Endothelial cell (in vitro differentiated cells): Measurements from ENCODE around the gene SIRT3. TPM values are rescaled to one million over a fixed set of nuclear protein-coding genes. Genes with fewer than 3 reads are reported as not detected.
"Not testable (repeated sequence)": the region's sequence is repeated elsewhere in the genome, so short reads cannot be mapped to it uniquely, and the experiment has no call there.

Experiments
- DNase-seq: peaks from one replicate; pipeline ENCODE4 v3.0.0; 2021; ENCODE audit warnings: low spot score
- H3K27ac Mint-ChIP-seq: one replicate; pipeline ENCODE4 v1.8.0; 2021; ENCODE audit warnings: mixed read lengths, inconsistent platforms; ENCODE audit not compliant: unreplicated experiment
- H3K27me3 Mint-ChIP-seq: one replicate; pipeline ENCODE4 v1.8.0; 2021; ENCODE audit warnings: mild to moderate bottlenecking, moderate library complexity, mixed read lengths, inconsistent platforms; ENCODE audit not compliant: unreplicated experiment
- H3K36me3 Mint-ChIP-seq: one replicate; pipeline ENCODE4 v1.8.0; 2021; ENCODE audit warnings: mild to moderate bottlenecking, low read depth, mixed read lengths, inconsistent platforms; ENCODE audit not compliant: unreplicated experiment
- H3K4me1 Mint-ChIP-seq: one replicate; pipeline ENCODE4 v1.8.0; 2021; ENCODE audit warnings: mild to moderate bottlenecking, mixed read lengths, inconsistent platforms; ENCODE audit not compliant: unreplicated experiment
- H3K4me3 Mint-ChIP-seq: one replicate; pipeline ENCODE4 v1.8.0; 2021; ENCODE audit warnings: mild to moderate bottlenecking, mixed read lengths, inconsistent platforms; ENCODE audit not compliant: unreplicated experiment
- H3K9me3 Mint-ChIP-seq: one replicate; pipeline ENCODE4 v1.8.0; 2021; ENCODE audit warnings: mixed read lengths, inconsistent platforms; ENCODE audit not compliant: unreplicated experiment
- total RNA-seq: library from RNA; stranded (reverse); fragmentation: NEBNext Ultra II Directional; extraction: Animal tissue kit (Norgen Biotek cat#: 25700); gene quantifications from one replicate; pipeline ENCODE4 v1.2.1, GENCODE V29; 2021; ENCODE audit not compliant: unreplicated experiment
- TF ChIP-seq, protein P1 (sequence below): fragments of 200-600 bp; sonication (generic); IDR thresholded peaks from one replicate; pipeline ENCODE4 v1.5.0; 2021; ENCODE audit warnings: antibody characterized with exemption; ENCODE audit not compliant: unreplicated experiment

The SIRT3 gene
- total RNA-seq, 1 donor from 2014 or later: 23.4 TPM

- Mint-ChIP-seq H3K36me3 (peaks cover 17% of the 10 kb centered on the region), H3K4me3 (no peak overlapping the region), H3K9me3 (no peaks in the 10 kb centered on the region), H3K27me3 (peaks cover 1% of the 10 kb centered on the region), H3K27ac (no peak overlapping the region), H3K4me1 (no peaks in the 10 kb centered on the region)
- TF ChIP-seq, protein P1, sequence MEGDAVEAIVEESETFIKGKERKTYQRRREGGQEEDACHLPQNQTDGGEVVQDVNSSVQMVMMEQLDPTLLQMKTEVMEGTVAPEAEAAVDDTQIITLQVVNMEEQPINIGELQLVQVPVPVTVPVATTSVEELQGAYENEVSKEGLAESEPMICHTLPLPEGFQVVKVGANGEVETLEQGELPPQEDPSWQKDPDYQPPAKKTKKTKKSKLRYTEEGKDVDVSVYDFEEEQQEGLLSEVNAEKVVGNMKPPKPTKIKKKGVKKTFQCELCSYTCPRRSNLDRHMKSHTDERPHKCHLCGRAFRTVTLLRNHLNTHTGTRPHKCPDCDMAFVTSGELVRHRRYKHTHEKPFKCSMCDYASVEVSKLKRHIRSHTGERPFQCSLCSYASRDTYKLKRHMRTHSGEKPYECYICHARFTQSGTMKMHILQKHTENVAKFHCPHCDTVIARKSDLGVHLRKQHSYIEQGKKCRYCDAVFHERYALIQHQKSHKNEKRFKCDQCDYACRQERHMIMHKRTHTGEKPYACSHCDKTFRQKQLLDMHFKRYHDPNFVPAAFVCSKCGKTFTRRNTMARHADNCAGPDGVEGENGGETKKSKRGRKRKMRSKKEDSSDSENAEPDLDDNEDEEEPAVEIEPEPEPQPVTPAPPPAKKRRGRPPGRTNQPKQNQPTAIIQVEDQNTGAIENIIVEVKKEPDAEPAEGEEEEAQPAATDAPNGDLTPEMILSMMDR: no peak
- DNase-seq: no peak
These were observed 12.9 kb downstream of the SIRT3 start for GRCh38 chr11:223026-223789.

- peaks cover 1% of the 10 kb centered on the region for H3K27me3 Mint-ChIP-seq
- no peak for DNase-seq
- H3K36me3 Mint-ChIP-seq: peaks cover 17% of the 10 kb centered on the region
- TF ChIP-seq, protein P1: no peak
- H3K27ac Mint-ChIP-seq: no peak overlapping the region
- H3K4me1 Mint-ChIP-seq: no peaks in the 10 kb centered on the region
- no peaks in the 10 kb centered on the region for H3K9me3 Mint-ChIP-seq
- H3K4me3 Mint-ChIP-seq: peak overlapping the region; percentile 74
These were observed 13.9 kb downstream of the SIRT3 start for GRCh38 chr11:221998-222789.

DNA sequence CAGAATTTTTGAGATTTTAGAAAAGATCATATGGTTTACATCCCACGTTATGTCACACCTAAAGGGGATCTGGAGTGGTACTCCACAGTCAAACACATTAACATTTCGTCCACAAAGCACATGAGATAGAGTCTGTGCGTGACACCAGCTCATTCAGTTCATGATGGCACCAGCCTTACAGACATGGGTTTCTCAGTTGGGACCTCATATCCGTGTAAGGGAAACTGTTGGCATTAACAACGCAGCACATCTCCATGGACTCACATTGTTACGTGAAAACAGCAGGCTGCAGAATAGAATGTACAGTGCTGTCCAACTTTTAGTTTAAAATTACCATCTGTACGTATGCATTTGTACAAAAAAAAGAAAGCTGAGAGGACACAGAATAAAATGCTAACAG, 14.6 kb downstream of the SIRT3 start:
- TF ChIP-seq, protein P1: no peak
- Mint-ChIP-seq H3K9me3 (no peaks in the 10 kb centered on the region), H3K27ac (no peak overlapping the region), H3K4me3 (no peak overlapping the region), H3K36me3 (peaks cover 17% of the 10 kb centered on the region), H3K27me3 (peaks cover 1% of the 10 kb centered on the region), H3K4me1 (no peaks in the 10 kb centered on the region)
- no peak for DNase-seq

DNA sequence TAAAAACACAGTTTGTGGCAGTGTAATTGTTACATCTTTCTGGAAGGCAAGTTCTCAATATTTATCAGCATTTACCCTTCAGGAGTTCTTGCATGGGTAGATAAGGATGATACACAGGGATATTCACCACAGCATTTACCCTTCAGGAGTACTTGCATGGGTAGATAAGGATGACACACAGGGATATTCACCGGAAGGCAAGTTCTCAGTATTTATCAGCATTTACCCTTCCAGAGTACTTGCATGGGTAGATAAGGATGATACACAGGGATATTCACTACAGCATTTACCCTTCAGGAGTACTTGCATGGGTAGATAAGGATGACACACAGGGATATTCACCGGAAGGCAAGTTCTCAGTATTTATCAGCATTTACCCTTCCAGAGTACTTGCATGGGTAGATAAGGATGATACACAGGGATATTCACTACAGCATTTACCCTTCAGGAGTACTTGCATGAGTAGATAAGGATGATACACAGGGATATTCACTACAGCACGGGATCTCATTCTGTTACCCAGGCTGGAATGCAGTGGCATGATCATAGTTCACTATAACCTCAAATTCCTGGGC, 15.4 kb downstream of the SIRT3 start:
- not testable (repeated sequence) for H3K9me3 Mint-ChIP-seq, H3K4me3 Mint-ChIP-seq, H3K4me1 Mint-ChIP-seq, H3K27me3 Mint-ChIP-seq, H3K27ac Mint-ChIP-seq, DNase-seq
- peaks cover 17% of the 10 kb centered on the region for H3K36me3 Mint-ChIP-seq

DNA sequence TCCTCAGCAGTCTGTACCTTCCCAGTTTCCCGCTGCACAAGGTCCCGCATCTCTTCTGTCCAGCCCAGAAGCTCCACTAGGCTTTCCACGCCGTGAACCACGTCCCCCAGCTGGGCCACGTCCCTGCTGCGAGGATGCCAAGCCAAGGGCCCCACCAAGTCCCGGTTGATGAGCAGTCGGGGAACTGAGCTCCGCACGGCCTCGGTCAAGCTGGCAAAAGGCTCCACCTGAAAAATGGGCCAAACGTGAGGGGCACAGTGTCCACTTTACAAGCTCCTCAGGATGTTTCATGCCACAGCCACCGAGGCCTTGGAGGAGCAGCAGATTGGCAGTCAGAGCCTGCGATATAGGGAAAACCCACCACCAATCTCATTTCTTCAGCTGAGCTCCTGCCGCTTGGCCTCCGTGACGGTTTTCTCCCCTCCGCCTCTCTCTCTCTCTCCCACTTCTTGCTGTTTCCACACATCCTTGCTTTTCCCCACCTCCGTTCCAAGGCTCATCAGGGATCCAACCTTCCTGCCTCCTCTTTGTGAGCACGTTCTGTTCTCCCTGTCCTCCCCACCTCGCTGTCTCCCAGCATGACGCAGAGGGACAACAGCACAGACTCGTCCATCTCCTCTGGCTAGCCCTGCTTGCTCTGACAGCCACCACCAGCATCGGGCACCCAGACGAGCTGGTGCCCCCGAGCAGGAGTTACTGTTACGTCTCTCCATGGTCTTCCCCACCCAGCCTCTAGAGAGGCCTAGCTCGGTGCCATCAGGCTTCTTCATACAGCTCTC, 17.1 kb downstream of the SIRT3 start:
- Mint-ChIP-seq H3K27ac (peak overlapping the region; percentile 13), H3K36me3 (peaks cover 22% of the 10 kb centered on the region)
- no peak for DNase-seq

More for the DNA sequence above, 17.1 kb downstream of the SIRT3 start:
- Mint-ChIP-seq H3K9me3 (no peaks in the 10 kb centered on the region), H3K27me3 (no peaks in the 10 kb centered on the region), H3K4me3 (peak overlapping the region; percentile 3), H3K4me1 (no peaks in the 10 kb centered on the region)
- TF ChIP-seq, protein P1: no peak
